Keratinocyte (primary cell): Measurements from ENCODE around the gene RPL13A. TPM values are rescaled to one million over a fixed set of nuclear protein-coding genes. Genes with fewer than 3 reads are reported as not detected.

Experiments
- DNase-seq: peaks from one replicate; pipeline ENCODE4 v3.0.0-alpha.2; 2011; ENCODE audit warnings: low read depth, missing footprints, low spot score
- FAIRE-seq: peaks from 2 replicates; lab custom pipeline; 2011; peaks lifted over from hg19 to GRCh38; lab: Jason Lieb, UNC
- H2AFZ ChIP-seq: 2 replicates; pipeline ENCODE4 v1.6.0; 2012; ENCODE audit warnings: low read length, control low read depth, inconsistent platforms; ENCODE audit not compliant: control insufficient read depth
- H3K27ac ChIP-seq: 2 replicates; pipeline ENCODE4 v1.5.1; 2011; ENCODE audit warnings: low read length; ENCODE audit not compliant: control insufficient read depth, insufficient read depth
- H3K27me3 ChIP-seq: 3 replicates; pipeline ENCODE4 v1.6.0; 2011; ENCODE audit warnings: low read length; ENCODE audit not compliant: control insufficient read depth, insufficient read depth; ENCODE audit errors: extremely low read depth
- H3K36me3 ChIP-seq, 2 experiments: 2 replicates in 1 of 2; 3 replicates in 1 of 2; pipeline ENCODE4 v1.5.1; 2011; ENCODE audit warnings: low read length in 2 of 2, mild to moderate bottlenecking in 1 of 2; ENCODE audit not compliant: control insufficient read depth in 2 of 2, insufficient read depth in 2 of 2; ENCODE audit errors: extremely low read depth in 1 of 2
- H3K4me1 ChIP-seq: 3 replicates; pipeline ENCODE4 v1.5.1; 2011; ENCODE audit warnings: low read length; ENCODE audit not compliant: control insufficient read depth, insufficient read depth; ENCODE audit errors: extremely low read depth
- H3K4me2 ChIP-seq: 3 replicates; pipeline ENCODE4 v1.6.0; 2011; ENCODE audit warnings: low read depth, low read length; ENCODE audit not compliant: control insufficient read depth, insufficient read depth; ENCODE audit errors: extremely low read depth
- H3K4me3 ChIP-seq, 3 experiments: fragments of 200-600 bp in 1 of 3; sonication (generic) in 1 of 3; 2 replicates in 2 of 3; 3 replicates in 1 of 3; pipeline ENCODE4 v1.5.1; 2011 to 2016; ENCODE audit warnings: low read length in 3 of 3, mild to moderate bottlenecking in 3 of 3, control low read depth in 2 of 3, inconsistent platforms in 1 of 3, low read depth in 1 of 3, mixed read lengths in 1 of 3, mixed run types in 1 of 3, moderate library complexity in 1 of 3; ENCODE audit not compliant: control insufficient read depth in 2 of 3, insufficient read depth in 2 of 3; ENCODE audit errors: extremely low read depth in 1 of 3
- H3K79me2 ChIP-seq: 2 replicates; pipeline ENCODE4 v1.6.0; 2012; ENCODE audit warnings: low read length; ENCODE audit not compliant: control insufficient read depth, insufficient read depth
- H3K9ac ChIP-seq: 3 replicates; pipeline ENCODE4 v1.6.0; 2011; ENCODE audit warnings: low read length; ENCODE audit not compliant: control insufficient read depth, insufficient read depth; ENCODE audit errors: extremely low read depth
- H3K9me1 ChIP-seq: 3 replicates; pipeline ENCODE4 v1.6.0; 2011; ENCODE audit warnings: low read length; ENCODE audit not compliant: control insufficient read depth, insufficient read depth; ENCODE audit errors: extremely low read depth
- H3K9me3 ChIP-seq: 2 replicates; pipeline ENCODE4 v1.5.1; 2012; ENCODE audit warnings: low read depth, low read length; ENCODE audit not compliant: control insufficient read depth
- H4K20me1 ChIP-seq: 3 replicates; pipeline ENCODE4 v1.6.0; 2011; ENCODE audit warnings: low read length; ENCODE audit not compliant: control insufficient read depth, insufficient read depth; ENCODE audit errors: extremely low read depth
- EZH2 ChIP-seq: IDR thresholded peaks from one replicate; pipeline ENCODE4 v1.6.1; 2012; ENCODE audit warnings: inconsistent platforms, mild to moderate bottlenecking, low read length, moderate library complexity
- dilution Hi-C: fragments of 300-500 bp; cut with MboI; formaldehyde crosslinking; loops from one replicate; pipeline ENCODE4 v1.7.0; 2020; ENCODE audit warnings: low sequenced_read_pairs; ENCODE audit not compliant: extremely low pct_ligation_motif_present
- polyA plus RNA-seq, 5 experiments: library from polyadenylated mRNA; depleted of rRNA in 3 of 5; stranded (reverse) in 3 of 5; stranded (forward) in 1 of 5; unstranded in 1 of 5; fragments of >200 nt; gene quantifications; 1 replicate in 1 of 5; 2 replicates in 3 of 5; 3 replicates in 1 of 5; pipeline versions ENCODE4 v1.2.1 to v1.2.3, GENCODE V29; 2011 to 2012; ENCODE audit warnings: missing spikeins in 2 of 5, low read depth in 1 of 5, low replicate concordance in 1 of 5
- TF ChIP-seq, protein P1 (sequence below), 3 experiments: IDR thresholded peaks in 1 of 3; conservative IDR thresholded peaks in 1 of 3; optimal IDR thresholded peaks in 1 of 3; 2 replicates in 2 of 3; 3 replicates in 1 of 3; pipeline versions ENCODE3 to v1.5.1; 2011; ENCODE audit warnings: low read length in 3 of 3, mild to moderate bottlenecking in 3 of 3, moderate library complexity in 2 of 3, control low read depth in 1 of 3, inconsistent platforms in 1 of 3; ENCODE audit not compliant: insufficient read depth in 2 of 3; ENCODE audit errors: extremely low read depth in 1 of 3

RPL13A gene
- polyA plus RNA-seq, 1 donor (not counting 4 experiments of a cell fraction or from before 2014, with no cell fraction given), result 3,383 TPM

DNA sequence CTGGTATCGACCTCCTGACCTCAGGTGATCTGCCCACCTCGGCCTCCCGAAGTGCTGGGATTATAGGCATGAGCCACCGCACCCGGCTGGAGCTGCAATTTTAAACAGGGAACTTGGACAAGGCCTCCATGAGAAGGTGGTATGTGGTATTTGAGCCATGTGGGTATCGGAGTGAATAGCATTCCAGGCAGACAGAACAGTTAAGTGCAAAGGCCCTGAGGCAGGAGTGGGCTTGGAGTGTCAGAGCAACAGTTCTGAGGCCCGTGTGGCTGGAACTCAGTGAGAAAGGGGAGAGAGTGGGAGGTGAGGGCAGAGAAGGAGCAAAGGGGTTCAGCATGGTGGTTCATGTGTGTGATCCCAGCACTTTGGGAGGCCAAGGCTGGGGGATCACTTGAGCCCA, 43.3 kb downstream of the RPL13A start:
- FAIRE-seq (no peak), DNase-seq (no peak)
- no peaks in the 10 kb centered on the region for H3K9me3 ChIP-seq
- no peak overlapping the region for H3K27ac ChIP-seq
- no peaks in the 10 kb centered on the region for H3K79me2 ChIP-seq
- H3K9ac ChIP-seq, result no peak overlapping the region
- H3K9me1 ChIP-seq, result no peaks in the 10 kb centered on the region
- H4K20me1 ChIP-seq, result no peaks in the 10 kb centered on the region
- no peak overlapping the region for H2AFZ ChIP-seq
- H3K36me3 ChIP-seq, result no peaks in the 10 kb centered on the region
- no peaks in the 10 kb centered on the region for H3K27me3 ChIP-seq
- no peak overlapping the region for H3K4me2 ChIP-seq
- TF ChIP-seq, protein P1, sequence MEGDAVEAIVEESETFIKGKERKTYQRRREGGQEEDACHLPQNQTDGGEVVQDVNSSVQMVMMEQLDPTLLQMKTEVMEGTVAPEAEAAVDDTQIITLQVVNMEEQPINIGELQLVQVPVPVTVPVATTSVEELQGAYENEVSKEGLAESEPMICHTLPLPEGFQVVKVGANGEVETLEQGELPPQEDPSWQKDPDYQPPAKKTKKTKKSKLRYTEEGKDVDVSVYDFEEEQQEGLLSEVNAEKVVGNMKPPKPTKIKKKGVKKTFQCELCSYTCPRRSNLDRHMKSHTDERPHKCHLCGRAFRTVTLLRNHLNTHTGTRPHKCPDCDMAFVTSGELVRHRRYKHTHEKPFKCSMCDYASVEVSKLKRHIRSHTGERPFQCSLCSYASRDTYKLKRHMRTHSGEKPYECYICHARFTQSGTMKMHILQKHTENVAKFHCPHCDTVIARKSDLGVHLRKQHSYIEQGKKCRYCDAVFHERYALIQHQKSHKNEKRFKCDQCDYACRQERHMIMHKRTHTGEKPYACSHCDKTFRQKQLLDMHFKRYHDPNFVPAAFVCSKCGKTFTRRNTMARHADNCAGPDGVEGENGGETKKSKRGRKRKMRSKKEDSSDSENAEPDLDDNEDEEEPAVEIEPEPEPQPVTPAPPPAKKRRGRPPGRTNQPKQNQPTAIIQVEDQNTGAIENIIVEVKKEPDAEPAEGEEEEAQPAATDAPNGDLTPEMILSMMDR (optimal IDR thresholded peaks at IDR 0.05 in 1 of 3, IDR thresholded peaks at IDR 0.05 in 1 of 3, conservative IDR thresholded peaks at IDR 0.05 in 1 of 3; ENCODE audit: extremely low read depth in 1 of 3, insufficient read depth in 2 of 3, low read length in 3 of 3), result no peak
- no peak for TF ChIP-seq EZH2
- dilution Hi-C loops, result no loop called here
- peaks cover 7% of the 10 kb centered on the region for H3K4me1 ChIP-seq
- H3K4me3 ChIP-seq, result no peak overlapping the region

DNA sequence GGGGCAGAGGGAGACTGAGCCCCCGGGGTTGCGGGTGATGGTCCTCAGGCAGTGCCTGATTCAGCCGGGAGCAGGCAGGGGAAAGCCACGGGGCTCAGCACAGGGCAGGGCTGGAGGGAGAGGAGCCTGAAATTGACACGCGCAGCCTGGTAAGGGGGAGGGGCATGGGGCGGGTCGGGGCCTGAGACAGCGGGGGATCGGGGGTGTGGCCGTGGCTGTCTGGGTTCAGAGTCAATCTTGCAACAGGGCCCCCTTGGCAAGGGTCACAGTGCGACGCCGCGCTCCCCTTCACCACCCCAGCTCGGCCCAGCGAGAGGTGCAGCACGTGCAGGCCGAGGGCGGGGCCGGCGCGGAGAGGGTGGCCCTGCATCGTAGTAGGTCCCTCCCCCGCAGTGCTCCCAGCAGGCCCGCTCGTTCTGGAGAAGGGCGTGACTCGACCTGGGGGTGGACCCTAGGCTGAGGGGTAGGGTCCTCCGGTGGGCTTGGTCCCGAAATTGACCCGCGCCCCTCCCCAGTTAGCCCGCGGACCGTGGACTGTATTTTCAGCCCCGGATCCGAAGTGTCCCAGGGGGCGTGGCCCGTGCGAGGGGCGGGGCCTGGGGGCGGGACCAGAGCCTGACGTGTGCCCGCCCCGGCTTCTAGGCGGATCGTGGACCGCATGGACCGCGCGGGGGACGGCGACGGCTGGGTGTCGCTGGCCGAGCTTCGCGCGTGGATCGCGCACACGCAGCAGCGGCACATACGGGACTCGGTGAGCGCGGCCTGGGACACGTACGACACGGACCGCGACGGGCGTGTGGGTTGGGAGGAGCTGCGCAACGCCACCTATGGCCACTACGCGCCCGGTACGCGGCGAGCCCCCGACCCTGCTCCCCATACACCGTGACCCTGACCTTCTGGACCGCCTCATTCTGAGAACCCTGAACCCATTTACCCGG, 46.4 kb downstream of the RPL13A start:
- H2AFZ ChIP-seq, result peak overlapping the region; percentile 97
- dilution Hi-C loops, result no loop called here
- H3K27ac ChIP-seq, result no peak overlapping the region

More for the DNA sequence above, 46.4 kb downstream of the RPL13A start:
- Histone ChIP-seq H3K4me3 (peak overlapping the region; percentile 52 to 73 (median 65)), H3K27me3 (no peaks in the 10 kb centered on the region), H3K9me3 (no peaks in the 10 kb centered on the region), H3K36me3 (no peaks in the 10 kb centered on the region), H4K20me1 (no peaks in the 10 kb centered on the region), H3K79me2 (no peaks in the 10 kb centered on the region), H3K9me1 (no peaks in the 10 kb centered on the region), H3K9ac (peak overlapping the region; percentile 52), H3K4me2 (peak overlapping the region; percentile 89), H3K4me1 (peaks cover 7% of the 10 kb centered on the region)
- no peak for DNase-seq
- no peak for FAIRE-seq
- no peak for TF ChIP-seq EZH2
- TF ChIP-seq, protein P1 (optimal IDR thresholded peaks at IDR 0.05 in 1 of 3, IDR thresholded peaks at IDR 0.05 in 1 of 3, conservative IDR thresholded peaks at IDR 0.05 in 1 of 3; ENCODE audit: extremely low read depth in 1 of 3, insufficient read depth in 2 of 3, low read length in 3 of 3), result peak; percentile 27 to 71 (median 65)
